DOHH2 (cell line): ENCODE results near the gene CDH4.

Experiments
- EZH2phosphoT487 ChIP-seq: fragments of 200-600 bp; sonication (generic); IDR thresholded peaks from 2 replicates; pipeline ENCODE4 v1.6.1; 2017; ENCODE audit warnings: borderline replicate concordance, mild to moderate bottlenecking, antibody characterized with exemption, low read length, moderate library complexity, mixed read lengths
- TF ChIP-seq, protein P1 (sequence below): fragments of 200-600 bp; sonication (generic); IDR thresholded peaks from one replicate; pipeline ENCODE4 v1.5.1; 2014; ENCODE audit warnings: antibody characterized with exemption, mild to moderate bottlenecking, low read depth, low read length; ENCODE audit not compliant: poor library complexity, severe bottlenecking

DNA sequence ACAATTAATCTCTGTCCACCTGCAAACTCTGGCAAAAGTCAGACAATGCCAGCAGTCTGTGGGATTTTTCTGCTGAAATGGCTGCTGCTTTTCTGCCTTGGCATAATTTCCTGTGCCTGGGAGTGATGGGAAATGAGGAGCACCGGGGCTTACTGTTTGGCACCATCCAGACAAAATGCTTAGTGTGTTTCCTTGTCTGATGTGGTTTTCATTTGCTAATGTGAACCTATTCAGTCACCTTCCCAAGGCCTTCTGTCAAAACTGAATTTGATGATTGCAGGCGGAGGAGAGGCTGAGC is 56.4 kb downstream of the CDH4 start:
- no peak for TF ChIP-seq EZH2phosphoT487
- TF ChIP-seq, protein P1, sequence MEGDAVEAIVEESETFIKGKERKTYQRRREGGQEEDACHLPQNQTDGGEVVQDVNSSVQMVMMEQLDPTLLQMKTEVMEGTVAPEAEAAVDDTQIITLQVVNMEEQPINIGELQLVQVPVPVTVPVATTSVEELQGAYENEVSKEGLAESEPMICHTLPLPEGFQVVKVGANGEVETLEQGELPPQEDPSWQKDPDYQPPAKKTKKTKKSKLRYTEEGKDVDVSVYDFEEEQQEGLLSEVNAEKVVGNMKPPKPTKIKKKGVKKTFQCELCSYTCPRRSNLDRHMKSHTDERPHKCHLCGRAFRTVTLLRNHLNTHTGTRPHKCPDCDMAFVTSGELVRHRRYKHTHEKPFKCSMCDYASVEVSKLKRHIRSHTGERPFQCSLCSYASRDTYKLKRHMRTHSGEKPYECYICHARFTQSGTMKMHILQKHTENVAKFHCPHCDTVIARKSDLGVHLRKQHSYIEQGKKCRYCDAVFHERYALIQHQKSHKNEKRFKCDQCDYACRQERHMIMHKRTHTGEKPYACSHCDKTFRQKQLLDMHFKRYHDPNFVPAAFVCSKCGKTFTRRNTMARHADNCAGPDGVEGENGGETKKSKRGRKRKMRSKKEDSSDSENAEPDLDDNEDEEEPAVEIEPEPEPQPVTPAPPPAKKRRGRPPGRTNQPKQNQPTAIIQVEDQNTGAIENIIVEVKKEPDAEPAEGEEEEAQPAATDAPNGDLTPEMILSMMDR = no peak
